H9 (cell line): ENCODE measurements around the gene PEDS1. TPM values are rescaled to one million over a fixed set of nuclear protein-coding genes. Genes with fewer than 3 reads are reported as not detected.

ENCODE experiments used
- DNase-seq: peaks from one replicate; pipeline ENCODE4 v3.0.0-alpha.2; 2017
- H2AFZ ChIP-seq: one replicate; pipeline ENCODE4 v1.6.1; 2013; ENCODE audit warnings: mild to moderate bottlenecking, low read length, control low read depth, moderate library complexity
- H2AK5ac ChIP-seq: 2 replicates; pipeline ENCODE4 v1.6.1; 2013; ENCODE audit warnings: low read length, control low read depth, mixed read lengths; ENCODE audit not compliant: insufficient read length
- H2BK120ac ChIP-seq: one replicate; pipeline ENCODE4 v1.6.1; 2013; ENCODE audit warnings: low read depth, mild to moderate bottlenecking, low read length, control low read depth, inconsistent platforms; ENCODE audit not compliant: poor library complexity, severe bottlenecking
- H2BK12ac ChIP-seq: 2 replicates; pipeline ENCODE4 v1.6.1; 2013; ENCODE audit warnings: low read length, control low read depth, mixed read lengths, low read depth; ENCODE audit not compliant: insufficient read length
- H2BK15ac ChIP-seq: 2 replicates; pipeline ENCODE4 v1.6.1; 2013; ENCODE audit warnings: low read depth, low read length, control low read depth
- H2BK20ac ChIP-seq: one replicate; pipeline ENCODE4 v1.6.1; 2013; ENCODE audit warnings: low read depth, mild to moderate bottlenecking, low read length, control low read depth, inconsistent platforms; ENCODE audit not compliant: poor library complexity, severe bottlenecking
- H2BK5ac ChIP-seq: 2 replicates; pipeline ENCODE4 v1.6.1; 2013; ENCODE audit warnings: low read length, control low read depth, mixed read lengths; ENCODE audit not compliant: insufficient read length
- H3K14ac ChIP-seq: 2 replicates; pipeline ENCODE4 v1.6.1; 2013; ENCODE audit warnings: low read length, control low read depth; ENCODE audit not compliant: insufficient read depth
- H3K18ac ChIP-seq: 2 replicates; pipeline ENCODE4 v1.6.1; 2013; ENCODE audit warnings: low read depth, mild to moderate bottlenecking, mixed read lengths, low read length, control low read depth; ENCODE audit not compliant: insufficient read length
- H3K23ac ChIP-seq: 2 replicates; pipeline ENCODE4 v1.6.1; 2013; ENCODE audit warnings: low read length, control low read depth, mixed read lengths, low read depth; ENCODE audit not compliant: insufficient read length
- H3K23me2 ChIP-seq: 2 replicates; pipeline ENCODE4 v1.6.1; 2013; ENCODE audit warnings: low read depth, mild to moderate bottlenecking, mixed read lengths, low read length, control low read depth; ENCODE audit not compliant: insufficient read length, poor library complexity, severe bottlenecking
- H3K27ac ChIP-seq: 2 replicates; pipeline ENCODE4 v1.5.1; 2013; ENCODE audit warnings: low read length, control low read depth, mixed read lengths, low read depth; ENCODE audit not compliant: insufficient read length
- H3K27me3 ChIP-seq: 2 replicates; pipeline ENCODE4 v1.6.1; 2013; ENCODE audit warnings: low read length, control low read depth, inconsistent platforms; ENCODE audit not compliant: insufficient read depth
- H3K4ac ChIP-seq: 2 replicates; pipeline ENCODE4 v1.6.1; 2013; ENCODE audit warnings: low read depth, mild to moderate bottlenecking, control low read depth, inconsistent platforms, low read length, moderate library complexity
- H3K4me1 ChIP-seq: 2 replicates; pipeline ENCODE4 v1.6.1; 2013; ENCODE audit warnings: low read length, control low read depth, inconsistent platforms; ENCODE audit not compliant: insufficient read depth
- H3K4me2 ChIP-seq: 2 replicates; pipeline ENCODE4 v1.6.1; 2013; ENCODE audit warnings: low read length, control low read depth, mixed read lengths; ENCODE audit not compliant: insufficient read length, insufficient read depth
- H3K56ac ChIP-seq: 2 replicates; pipeline ENCODE4 v1.6.1; 2013; ENCODE audit warnings: low read depth, mild to moderate bottlenecking, mixed read lengths, low read length, control low read depth; ENCODE audit not compliant: insufficient read length
- H3K79me1 ChIP-seq: 2 replicates; pipeline ENCODE4 v1.6.1; 2013; ENCODE audit warnings: low read depth, mild to moderate bottlenecking, moderate library complexity, low read length, control low read depth, inconsistent platforms; ENCODE audit not compliant: insufficient read depth, poor library complexity, severe bottlenecking
- H3K79me2 ChIP-seq: 2 replicates; pipeline ENCODE4 v1.6.1; 2013; ENCODE audit warnings: low read length, control low read depth, inconsistent platforms; ENCODE audit not compliant: insufficient read depth
- H3K9ac ChIP-seq: 2 replicates; pipeline ENCODE4 v1.6.1; 2013; ENCODE audit warnings: low read length, control low read depth, mixed read lengths; ENCODE audit not compliant: insufficient read length; ENCODE audit errors: extremely low read depth
- H3K9me3 ChIP-seq: one replicate; pipeline ENCODE4 v1.6.1; 2013; ENCODE audit warnings: low read depth, low read length, inconsistent platforms; ENCODE audit not compliant: control insufficient read depth
- H3T11ph ChIP-seq: one replicate; pipeline ENCODE4 v1.6.1; 2013; ENCODE audit warnings: mild to moderate bottlenecking, low read length, control low read depth, inconsistent platforms
- H4K20me1 ChIP-seq: one replicate; pipeline ENCODE4 v1.6.1; 2013; ENCODE audit not compliant: control insufficient read depth, insufficient read length, insufficient read depth
- H4K5ac ChIP-seq: 2 replicates; pipeline ENCODE4 v1.6.1; 2013; ENCODE audit warnings: low read depth, mild to moderate bottlenecking, mixed read lengths, low read length, control low read depth; ENCODE audit not compliant: insufficient read length
- H4K8ac ChIP-seq: replicated peaks from 2 replicates; pipeline ENCODE4 v1.6.1; 2013; ENCODE audit warnings: low read length, control low read depth, mixed read lengths, low read depth; ENCODE audit not compliant: insufficient read length
- H4K91ac ChIP-seq: 2 replicates; pipeline ENCODE4 v1.6.1; 2013; ENCODE audit warnings: low read depth, mild to moderate bottlenecking, moderate library complexity, mixed read lengths, low read length, control low read depth; ENCODE audit not compliant: insufficient read length
- H3K27ac Mint-ChIP-seq, 3 experiments: 2 replicates in 2 of 3; 3 replicates in 1 of 3; pipeline ENCODE4 v1.8.0; 2020 to 2021; ENCODE audit warnings: mixed read lengths in 3 of 3, mild to moderate bottlenecking in 1 of 3, moderate library complexity in 1 of 3
- H3K27me3 Mint-ChIP-seq: 2 replicates; pipeline ENCODE4 v1.8.0; 2021; ENCODE audit warnings: low read depth, mild to moderate bottlenecking, moderate library complexity, mixed read lengths
- H3K36me3 Mint-ChIP-seq, 3 experiments: 2 replicates in 2 of 3; 3 replicates in 1 of 3; pipeline ENCODE4 v1.8.0; 2020 to 2021; ENCODE audit warnings: low read depth in 3 of 3, mixed read lengths in 3 of 3; ENCODE audit not compliant: insufficient read depth in 1 of 3
- H3K4me1 Mint-ChIP-seq, 2 experiments: 2 replicates each; pipeline ENCODE4 v1.8.0; 2020; ENCODE audit warnings: mixed read lengths in 2 of 2
- H3K4me3 Mint-ChIP-seq, 2 experiments: 2 replicates in 1 of 2; 3 replicates in 1 of 2; pipeline ENCODE4 v1.8.0; 2020 to 2021; ENCODE audit warnings: mild to moderate bottlenecking in 2 of 2, mixed read lengths in 2 of 2, moderate library complexity in 1 of 2
- H3K9me3 Mint-ChIP-seq, 2 experiments: 2 replicates in 1 of 2; 3 replicates in 1 of 2; pipeline ENCODE4 v1.8.0; 2020; ENCODE audit warnings: mild to moderate bottlenecking in 2 of 2, mixed read lengths in 2 of 2, moderate library complexity in 1 of 2
- CTCF ChIP-seq: fragments of 200-600 bp; sonication (generic); conservative IDR thresholded peaks from 3 replicates; pipeline ENCODE4 v1.8.0; 2021; ENCODE audit warnings: antibody characterized with exemption, mild to moderate bottlenecking
- WGBS: extraction: QIAGEN DNeasy Blood & Tissue Kit; methylation state at CpG from one replicate; pipeline ENCODE4 v1.1.7; 2013; ENCODE audit warnings: missing lambda C conversion rate, low lambda C conversion rate, mixed read lengths; ENCODE audit not compliant: insufficient read length; ENCODE audit errors: extremely low coverage; 5-methylcytosine and 5-hydroxymethylcytosine counted together
- total RNA-seq: library from RNA; stranded (reverse); gene quantifications from 2 replicates; pipeline ENCODE4 v1.2.1, GENCODE V29; 2021

Gene PEDS1
- total RNA-seq, 1 experiment from 2014 or later: 29.3 TPM

GRCh38 chr20:50129662-50130355 is 23.7 kb downstream of the PEDS1 start:
- no peak for TF ChIP-seq CTCF
- DNase-seq: peak; percentile 50

More at GRCh38 chr20:50129662-50130355, 23.7 kb downstream of the PEDS1 start:
- Histone ChIP-seq H3K23ac (no peak overlapping the region), H3K14ac (no peak overlapping the region), H3K56ac (no peak overlapping the region), H2BK15ac (no peak overlapping the region), H3K4ac (no peak overlapping the region), H3K79me1 (no peaks in the 10 kb centered on the region), H2BK5ac (no peak overlapping the region), H2BK20ac (no peak overlapping the region), H3K27ac (no peak overlapping the region), H4K8ac (no peak overlapping the region), H3T11ph (no peak overlapping the region), H3K4me2 (no peak overlapping the region), H4K5ac (no peak overlapping the region), H3K79me2 (no peaks in the 10 kb centered on the region), H3K27me3 (no peaks in the 10 kb centered on the region), H2AK5ac (no peak overlapping the region), H2BK12ac (no peak overlapping the region), H2BK120ac (no peak overlapping the region), H2AFZ (no peak overlapping the region), H3K9me3 (no peaks in the 10 kb centered on the region), H3K23me2 (no peaks in the 10 kb centered on the region), H4K20me1 (no peaks in the 10 kb centered on the region), H3K4me1 (no peaks in the 10 kb centered on the region), H4K91ac (no peak overlapping the region), H3K18ac (no peak overlapping the region), H3K9ac (no peak overlapping the region)
- Mint-ChIP-seq H3K4me1 (peaks cover 3 to 4% of the 10 kb centered on the region in 2 experiments; a peak in 3 of 4 replicates), H3K27ac (peak overlapping the region in 1 of 3 experiments; percentile 46; a peak in 4 of 7 replicates), H3K9me3 (no peaks in the 10 kb centered on the region), H3K36me3 (peaks cover 30 to 70% (median 64%) of the 10 kb centered on the region in 3 experiments), H3K27me3 (no peaks in the 10 kb centered on the region), H3K4me3 (no peak overlapping the region)
- WGBS: no CpG with 5 or more reads among the region's 13 CpGs
